Occipital lobe (tissue), 2 donors: ENCODE data around the gene SKAP1. TPM values are rescaled to one million over a fixed set of nuclear protein-coding genes. Genes with fewer than 3 reads are reported as not detected.
"Not testable (repeated sequence)": the region's sequence is repeated elsewhere in the genome, so short reads cannot be mapped to it uniquely, and the experiment has no call there.

Source experiments
- DNase-seq: peaks from one replicate; lab custom pipeline; 2025; lab: John Stamatoyannopoulos, UW
- total RNA-seq: library from RNA; depleted of rRNA; stranded (reverse); fragments of >200 nt; gene quantifications from one replicate; pipeline ENCODE4 v1.2.3, GENCODE V29; 2014

The SKAP1 gene
- total RNA-seq, 1 donor from 2014 or later = 0.62 TPM

DNA sequence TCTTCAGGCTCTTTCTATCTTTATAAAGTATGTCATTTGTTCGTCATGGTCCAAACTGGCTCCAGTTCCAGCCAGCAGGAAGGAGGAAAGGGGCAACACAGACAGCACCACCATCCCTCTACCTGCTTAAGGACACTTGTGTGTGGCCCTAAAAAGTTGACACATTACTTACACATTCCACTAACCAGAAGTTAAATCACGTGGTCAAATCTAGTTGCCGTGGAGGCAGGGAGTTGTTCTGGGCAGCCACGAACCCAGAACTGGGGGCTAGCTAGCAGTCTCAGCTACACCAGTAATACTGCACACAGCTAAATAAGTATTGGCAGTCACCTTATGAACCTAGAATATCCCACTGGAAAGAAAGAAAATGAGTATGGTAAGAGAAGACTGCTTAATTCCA lies 218.2 kb downstream of the SKAP1 start:
- DNase-seq = no peak

DNA sequence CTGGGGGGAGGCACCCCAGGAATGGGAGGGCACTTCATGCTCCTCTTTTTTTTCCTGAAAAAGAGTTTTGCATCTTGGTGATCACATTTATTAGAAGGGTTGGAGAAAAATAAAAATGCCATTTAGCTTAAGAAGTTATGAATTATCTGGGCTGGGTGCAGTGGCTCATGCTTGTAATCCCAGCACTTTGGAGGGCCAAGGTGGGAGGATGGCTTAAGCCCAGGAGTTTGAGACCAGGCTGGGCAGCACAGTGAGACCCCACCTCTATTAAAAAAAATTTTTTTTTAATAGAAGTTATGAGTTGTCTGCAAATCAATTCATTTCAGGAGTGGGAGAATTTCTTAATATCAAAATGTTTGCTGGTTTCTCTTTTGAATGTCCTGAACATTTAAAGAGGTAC lies 219.0 kb downstream of the SKAP1 start:
- no peak for DNase-seq

DNA sequence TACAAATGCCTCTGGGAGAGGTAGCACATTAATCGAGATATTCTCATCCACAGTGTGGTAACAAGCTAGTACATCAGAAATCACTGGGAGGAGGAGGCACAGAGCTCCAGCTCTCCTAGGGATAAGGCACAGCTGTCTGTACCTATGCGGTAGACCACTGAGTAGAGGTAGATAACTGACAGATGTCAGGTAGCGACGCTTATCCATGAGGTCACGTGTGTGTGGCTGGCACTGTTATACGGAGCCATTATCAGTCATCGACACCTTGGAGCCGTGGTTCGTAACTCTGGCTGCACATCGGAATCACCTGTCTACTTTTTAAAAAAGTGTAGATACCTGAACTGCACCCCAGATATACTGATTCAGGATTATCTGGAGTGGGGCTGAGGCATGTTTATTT lies 220.0 kb downstream of the SKAP1 start:
- DNase-seq = no peak

DNA sequence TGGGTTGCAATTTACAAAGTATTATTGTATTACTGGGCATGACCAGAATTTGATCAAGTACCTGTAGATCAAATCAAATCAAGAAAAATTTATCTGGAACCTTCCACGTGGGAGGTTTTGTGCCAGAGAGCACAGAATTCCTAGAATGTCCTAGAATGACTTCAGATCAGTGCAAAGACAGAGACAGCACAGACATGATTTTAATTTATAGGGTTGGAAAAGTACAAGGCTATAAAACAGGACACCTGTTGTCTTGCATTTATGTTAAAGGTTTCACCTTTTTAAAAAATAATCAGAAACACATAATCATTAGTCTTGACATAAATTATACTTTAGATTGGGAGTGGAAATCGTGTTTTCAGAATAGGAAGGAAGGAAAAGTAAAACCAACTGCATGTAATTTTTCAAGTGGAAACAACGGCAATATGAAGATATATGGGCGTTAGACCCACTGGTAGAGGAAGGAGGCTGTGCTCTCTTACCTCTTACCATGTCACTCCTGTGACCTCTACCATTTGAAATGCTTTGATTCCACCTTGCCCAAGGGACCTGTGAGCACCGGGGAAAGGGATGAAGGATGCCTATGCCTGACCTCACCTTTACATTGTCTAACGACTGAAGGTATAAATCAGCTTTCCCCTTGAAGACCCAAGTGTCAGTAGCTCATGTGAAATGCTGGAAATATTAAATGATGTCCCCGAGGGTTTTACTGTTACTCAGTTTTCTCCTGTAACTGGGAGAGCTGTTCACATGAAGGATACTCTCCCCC lies 222.1 kb downstream of the SKAP1 start:
- no peak for DNase-seq

DNA sequence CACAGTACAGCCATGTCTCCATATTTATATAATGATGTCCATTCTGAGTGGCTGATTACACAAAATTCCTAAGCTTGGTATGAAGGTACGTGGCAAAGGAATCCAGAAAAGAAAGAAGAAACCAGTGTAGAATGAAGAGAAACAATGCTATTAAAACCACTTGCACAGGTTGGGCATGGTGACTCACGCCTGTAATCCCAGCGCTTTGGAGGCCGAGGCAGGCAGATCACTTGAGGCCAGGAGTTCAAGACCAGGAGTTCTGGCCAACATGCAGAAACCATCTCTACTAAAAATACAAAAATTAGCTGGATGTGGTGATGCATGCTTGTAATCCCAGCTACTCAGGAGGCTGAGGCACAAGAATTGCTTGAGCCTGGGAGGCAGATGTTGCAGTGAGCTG lies 223.0 kb downstream of the SKAP1 start:
- DNase-seq = not testable (repeated sequence)

DNA sequence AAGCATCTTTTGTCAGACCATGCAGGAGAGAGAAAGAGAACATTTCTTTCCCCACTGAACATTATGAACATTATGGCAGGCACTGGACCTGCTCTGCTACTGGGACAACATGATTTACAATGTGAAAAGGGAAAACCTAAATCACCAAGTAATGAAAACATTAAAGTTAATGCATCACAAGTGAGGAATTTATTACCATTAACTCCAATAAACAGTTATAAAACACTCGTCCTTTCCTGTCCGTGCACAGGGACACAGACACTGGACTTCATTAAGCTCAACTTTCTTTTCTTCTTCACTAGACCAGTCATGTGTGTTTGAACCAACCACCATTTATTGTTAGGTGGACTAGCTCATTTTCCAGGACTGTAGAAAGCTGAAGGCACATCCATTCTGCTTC lies 227.1 kb downstream of the SKAP1 start:
- DNase-seq = no peak

DNA sequence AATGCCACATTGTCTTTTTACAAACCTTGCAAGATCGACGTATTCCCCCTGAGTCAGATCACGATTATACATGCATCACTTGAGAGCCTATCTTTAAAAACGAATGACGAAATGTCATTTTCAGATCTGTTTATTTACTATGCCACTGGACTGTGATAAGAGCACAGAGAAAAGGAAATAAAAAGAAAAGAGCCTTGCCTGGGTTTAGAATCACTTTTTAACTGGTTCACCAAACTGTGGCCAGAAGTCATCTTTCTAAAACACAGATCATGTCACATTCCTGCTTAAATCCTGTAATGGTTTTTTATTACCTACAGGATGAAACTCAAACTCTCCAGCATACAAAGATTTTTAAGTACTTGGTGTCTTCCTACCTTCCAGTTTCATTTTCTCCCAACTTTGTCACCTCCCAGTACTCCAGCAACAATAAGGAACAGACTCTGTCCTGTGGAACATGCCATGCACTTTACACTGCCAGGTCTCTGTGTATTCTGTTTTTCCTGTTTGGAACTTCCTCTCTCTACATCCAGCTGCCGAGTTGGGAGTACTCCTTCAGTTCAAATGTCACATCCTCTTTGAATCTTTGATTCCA lies 231.0 kb downstream of the SKAP1 start:
- DNase-seq = no peak

DNA sequence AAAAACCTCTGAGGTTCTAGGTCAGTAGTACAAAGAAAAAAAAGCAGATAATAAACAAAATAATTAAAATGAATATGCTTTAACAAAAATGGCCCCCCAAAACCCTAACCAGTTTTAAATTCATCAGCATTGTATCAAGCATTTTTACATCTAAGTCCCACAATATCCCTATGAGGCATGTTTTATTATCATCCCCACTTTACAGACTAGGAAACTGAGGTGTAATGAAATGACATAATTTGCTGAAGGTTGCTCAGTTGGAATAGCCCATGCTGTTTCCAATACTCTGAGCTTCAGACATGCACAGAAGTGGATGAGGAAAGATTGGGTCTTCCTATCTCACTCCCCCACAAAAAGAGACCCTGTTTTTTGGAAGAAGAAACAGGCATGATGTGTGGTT lies 234.1 kb downstream of the SKAP1 start:
- no peak for DNase-seq

DNA sequence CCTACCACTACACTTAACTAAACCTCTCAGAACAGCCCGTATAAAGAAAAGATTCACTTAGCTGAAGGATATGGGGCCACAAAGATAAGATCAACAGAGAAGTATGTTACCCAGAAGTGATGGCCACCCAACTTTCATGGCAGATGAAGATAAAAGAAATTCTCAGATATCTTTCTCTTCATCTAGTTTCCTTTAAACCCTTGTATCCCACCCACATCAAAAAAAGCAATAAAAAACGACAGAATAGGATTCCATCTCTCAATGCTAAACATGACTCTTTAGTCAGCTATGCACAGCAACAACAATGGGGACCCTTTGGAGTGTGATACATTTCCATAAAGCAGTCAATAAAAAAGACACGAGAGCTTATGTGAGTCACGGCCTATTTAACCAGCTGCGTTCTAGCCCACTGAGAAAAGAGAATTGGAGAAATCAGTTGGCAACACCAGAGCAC lies 235.9 kb downstream of the SKAP1 start:
- DNase-seq = no peak

DNA sequence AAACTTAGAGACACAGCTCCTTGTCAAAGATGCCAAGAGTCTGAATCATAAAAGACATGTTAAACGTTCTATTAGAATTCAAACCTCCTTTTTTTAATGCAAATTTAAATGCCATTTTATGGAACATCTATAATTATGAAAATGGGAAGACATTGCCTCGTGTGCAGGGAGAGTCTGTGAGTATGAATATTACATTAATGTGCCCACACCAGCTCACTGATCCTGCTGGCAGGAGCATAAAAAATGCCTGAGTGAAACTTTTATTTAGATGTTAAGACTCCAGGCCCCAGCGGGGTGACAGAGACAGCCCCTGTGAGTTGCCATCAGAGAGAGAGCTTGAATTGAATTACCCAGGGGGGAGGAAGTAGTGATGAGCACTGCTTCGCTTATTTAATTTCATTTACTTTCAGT lies 237.7 kb downstream of the SKAP1 start:
- DNase-seq = no peak

DNA sequence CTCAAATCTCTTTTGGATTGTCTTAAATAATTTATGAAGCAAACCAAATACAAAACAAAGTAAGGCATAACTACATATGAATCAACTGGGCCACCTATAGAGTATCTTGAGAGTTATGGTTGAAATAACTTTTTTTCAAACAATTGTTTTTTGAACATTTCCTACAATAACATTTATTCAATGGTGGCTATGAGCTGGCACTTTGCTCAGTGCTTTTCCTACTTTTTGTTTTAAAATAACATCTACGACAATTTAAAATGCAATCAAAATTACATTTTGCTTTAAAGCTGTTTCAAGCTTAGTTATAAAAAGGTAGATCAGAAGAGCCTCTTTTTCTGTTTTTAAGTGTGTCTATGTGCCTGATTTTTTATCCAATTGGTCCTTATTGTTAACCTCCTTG lies 238.7 kb downstream of the SKAP1 start:
- DNase-seq = no peak

DNA sequence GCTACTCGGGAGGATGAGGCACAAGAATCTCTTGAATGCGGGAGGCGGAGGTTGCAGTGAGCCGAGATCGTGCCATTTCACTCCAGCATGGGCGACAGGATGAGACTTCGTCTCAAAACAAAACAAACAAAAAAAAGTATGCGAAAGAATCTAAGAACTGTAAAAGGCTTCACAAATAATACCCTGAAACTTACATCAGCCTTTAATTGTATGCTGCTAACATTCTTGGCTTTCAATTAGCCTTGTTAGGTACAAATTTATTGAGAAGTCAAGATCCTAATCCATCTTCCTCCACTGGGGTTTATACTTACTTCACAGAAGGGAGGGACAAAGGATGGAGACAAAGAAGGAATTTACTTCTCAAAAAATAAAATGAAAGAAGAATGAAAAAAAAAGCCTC lies 239.1 kb downstream of the SKAP1 start:
- no peak for DNase-seq

DNA sequence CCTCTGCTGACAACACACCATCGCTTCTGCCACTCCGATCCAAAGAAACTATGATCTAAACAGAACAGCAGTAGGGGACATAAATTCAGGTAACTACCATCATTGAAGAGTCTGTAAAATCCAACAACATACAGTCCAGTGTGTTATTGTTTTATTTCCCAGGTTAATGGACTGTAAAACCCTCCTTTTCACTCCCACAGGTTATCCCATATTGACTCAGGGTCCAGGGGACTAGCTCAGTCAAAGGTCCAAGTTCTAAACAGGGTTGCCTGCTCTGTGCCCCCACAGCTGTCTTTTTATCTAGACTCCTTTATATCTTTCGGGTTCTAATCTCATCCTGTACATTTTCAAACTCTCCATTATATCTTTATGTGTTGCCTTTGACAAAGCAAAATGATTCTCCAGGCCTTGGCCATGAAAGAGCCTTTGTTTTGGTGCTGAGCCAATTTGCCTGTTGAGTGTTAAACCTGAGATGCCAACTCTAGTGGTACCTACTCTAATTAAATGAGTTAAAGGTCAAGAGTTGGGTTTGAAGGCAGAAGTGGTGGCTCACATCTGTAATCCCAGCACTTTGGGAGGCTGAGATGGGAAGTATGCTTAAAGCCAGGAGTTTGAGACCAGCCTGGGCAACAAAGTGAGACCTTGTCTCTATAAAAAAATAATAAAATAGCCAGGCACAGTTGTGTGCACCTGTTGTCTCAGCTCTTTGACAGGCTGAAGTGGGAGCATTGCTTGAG lies 242.0 kb downstream of the SKAP1 start:
- no peak for DNase-seq

DNA sequence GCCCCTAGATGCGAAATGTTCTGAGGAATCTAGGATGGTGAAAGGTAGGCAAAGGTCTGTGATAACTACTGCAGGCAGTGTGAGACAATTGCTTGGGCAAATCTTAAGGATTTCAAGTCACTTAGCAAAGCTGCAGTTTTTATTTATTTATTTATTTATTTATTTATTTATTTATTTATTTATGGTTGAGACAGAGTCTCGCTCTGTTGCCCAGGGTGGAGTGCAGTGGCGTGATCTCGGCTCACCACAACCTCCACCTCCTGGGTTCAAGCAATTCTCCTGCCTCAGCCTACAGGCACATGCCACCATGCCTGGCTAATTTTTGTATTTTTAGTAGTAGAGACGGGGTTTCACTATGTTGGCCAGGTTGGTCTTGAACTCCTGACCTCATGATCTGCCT lies 243.7 kb downstream of the SKAP1 start:
- DNase-seq = not testable (repeated sequence)

DNA sequence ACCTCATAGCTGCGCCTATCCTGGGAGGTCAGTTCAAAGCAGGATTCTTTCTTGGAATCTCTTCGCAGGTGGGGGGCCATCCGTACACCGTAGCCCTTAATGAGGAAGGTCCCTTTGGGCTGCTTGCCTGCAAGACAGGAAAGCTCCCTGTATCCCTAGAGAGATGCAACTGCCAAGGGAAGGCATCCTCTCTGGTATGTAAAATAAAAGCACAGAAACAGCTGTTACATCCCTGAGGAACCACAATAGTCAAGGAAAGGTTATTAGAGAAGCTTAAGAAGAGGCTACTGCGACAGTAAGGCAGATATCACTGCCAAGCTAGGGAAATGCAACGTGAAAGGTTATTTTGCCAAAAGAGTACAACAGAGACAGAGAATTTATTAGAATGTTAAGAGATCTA lies 245.3 kb downstream of the SKAP1 start:
- DNase-seq = no peak

DNA sequence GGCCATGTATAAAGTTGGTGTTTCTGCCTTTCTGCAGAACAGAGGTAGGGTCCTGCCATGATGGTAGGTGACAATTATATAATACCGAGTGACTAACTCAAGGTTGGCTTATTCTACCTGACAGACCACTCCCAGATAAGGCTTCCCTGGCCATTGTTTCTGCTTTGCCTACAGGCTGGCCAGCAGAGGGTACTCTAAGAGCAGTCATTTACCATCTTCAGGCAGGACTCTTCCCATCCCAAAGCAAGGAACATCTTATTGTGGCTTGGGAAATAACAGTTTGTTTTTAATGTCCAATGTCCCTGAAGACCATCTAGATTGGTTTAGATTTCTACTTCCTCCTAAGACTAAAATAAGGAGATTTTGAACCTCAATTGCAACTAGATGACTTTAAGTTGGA lies 248.4 kb downstream of the SKAP1 start:
- DNase-seq = no peak

DNA sequence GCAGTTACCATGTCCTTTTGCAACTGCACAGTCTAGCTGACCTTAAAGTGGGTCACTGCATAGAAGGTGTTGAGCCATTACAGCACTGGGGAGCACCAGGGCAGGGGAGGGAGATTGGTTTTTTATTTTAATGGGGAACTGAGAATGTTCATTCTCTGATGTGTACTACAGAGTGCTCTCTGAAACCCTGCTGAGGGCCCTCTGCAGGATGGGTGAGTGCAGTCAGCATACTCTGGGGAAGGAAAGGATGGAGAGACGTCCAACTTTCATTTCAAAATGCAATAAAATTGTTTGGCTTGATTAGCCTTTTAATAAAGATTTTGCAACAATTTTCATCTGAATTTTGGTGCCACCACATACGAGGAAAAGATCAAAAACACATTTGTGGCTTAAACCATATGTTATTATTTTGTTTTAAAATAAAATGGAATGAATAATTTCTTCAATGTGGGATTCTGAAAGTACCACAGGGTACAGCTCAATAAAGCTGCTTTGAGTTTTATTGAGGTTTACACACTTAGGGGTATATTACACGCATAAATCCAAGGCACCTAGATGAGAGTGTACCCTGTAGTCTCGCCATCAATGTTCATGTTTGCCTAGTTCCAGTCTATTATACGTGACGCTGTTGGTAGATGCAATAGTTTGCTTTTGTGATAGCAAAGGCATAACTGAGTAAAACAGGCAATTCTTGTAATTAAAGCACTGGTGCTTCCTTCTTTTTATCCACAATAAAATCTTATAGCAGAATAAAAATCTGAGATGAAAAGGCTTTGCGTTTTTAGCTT lies 249.0 kb downstream of the SKAP1 start:
- DNase-seq = no peak

DNA sequence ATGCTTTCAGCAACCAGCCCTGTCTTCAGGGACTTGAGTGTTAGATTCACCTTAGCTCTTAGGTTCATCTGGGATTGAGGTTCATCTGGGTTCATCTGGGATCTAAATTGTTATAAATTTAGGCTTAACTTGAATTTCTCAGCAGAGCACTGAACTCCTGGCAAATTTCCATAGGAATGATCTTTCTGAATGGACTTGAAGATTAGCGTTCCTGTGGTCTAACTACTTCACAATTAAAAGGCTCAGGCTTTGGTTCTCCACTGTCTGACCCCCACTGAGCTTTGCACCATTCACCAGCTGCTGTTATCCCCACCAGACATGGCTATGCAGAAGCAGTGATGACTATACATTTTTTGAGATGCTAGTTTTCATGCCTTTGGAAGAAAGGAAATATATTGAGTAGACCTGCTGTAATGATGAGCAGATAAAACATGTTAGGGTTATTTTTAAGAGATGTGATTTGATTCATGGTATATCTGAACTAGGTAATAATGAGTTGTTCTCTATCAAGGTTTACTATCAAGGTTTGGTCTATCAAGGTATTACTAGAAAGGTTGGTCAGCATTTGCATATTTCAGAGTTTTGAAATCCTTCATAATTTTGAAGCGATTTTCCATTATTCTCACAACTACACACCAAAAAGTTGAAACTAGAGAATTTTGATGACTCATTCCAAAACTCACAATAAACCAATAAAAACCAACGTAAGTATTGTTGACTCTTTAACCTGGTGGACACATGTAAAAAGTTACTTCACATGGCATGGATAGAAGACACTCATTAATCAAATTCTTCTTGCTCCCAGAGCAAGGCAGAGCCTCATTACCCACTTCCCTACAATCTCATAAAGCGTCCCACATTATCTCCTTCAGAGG lies 250.7 kb downstream of the SKAP1 start:
- no peak for DNase-seq

DNA sequence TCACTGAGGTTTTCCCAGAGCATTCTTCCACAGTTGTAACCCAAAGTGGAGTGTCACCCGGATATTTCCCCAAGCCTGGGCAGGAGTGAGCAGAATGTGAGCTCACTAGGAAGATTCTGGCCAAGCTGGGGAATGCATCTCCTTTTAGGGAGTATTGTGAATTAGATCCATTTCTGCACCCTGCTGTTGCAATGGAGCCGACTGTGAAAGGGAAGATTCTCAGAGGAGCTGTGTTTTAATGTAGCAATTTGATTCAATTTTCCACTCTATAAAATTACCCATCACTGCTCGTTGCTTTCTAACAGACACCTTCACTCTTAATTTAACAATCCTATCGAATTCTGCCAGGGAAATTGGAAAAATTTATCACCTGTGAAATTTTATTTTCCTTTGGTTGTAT lies 251.7 kb downstream of the SKAP1 start:
- no peak for DNase-seq

DNA sequence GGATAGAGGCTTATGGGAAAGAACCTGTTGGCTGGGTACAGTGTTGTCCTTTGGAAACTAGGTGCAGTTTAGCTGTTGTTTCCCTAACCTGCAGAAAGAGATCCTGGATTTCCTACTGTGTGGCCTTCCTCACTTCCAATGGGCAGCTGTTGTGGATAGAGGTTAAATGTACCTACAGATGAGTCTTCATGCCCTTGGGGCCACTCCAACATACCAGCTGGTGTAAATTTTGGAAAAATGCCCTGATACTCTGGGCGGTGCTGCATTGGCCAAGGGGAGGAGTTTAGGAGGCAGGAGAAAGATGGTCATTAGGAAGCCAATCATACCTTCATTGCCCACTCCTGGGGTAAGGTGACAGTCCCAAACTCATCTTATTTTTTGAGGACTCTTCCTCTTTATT lies 252.2 kb downstream of the SKAP1 start:
- no peak for DNase-seq

DNA sequence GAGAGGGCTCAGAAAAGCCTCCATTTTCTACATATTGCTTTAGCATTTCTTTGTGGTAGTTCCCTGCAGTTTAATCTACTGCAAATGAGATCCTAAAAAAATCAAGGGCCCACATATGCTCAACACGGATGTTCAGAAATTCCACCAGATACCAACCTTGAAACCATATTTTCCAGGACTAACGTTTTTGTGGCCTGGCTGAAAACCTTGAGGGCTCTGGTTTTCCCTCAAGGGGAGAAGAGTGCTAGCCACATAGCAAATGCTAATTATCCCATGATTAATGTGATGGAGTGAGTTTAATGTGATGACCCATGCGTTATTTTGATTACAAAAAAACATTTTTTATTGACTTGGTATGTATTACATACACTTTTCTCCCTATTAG lies 253.6 kb downstream of the SKAP1 start:
- DNase-seq = no peak
